AG04449 (cell line): ENCODE data around the gene CES2.
"Not testable (repeated sequence)": the region's sequence is repeated elsewhere in the genome, so short reads cannot be mapped to it uniquely, and the experiment has no call there.

Experiments
- CTCF ChIA-PET: fragments of 350-600 bp; formaldehyde crosslinking; extraction: SDS; loops from one replicate; lab custom pipeline; 2021; ENCODE audit warnings: antibody characterized with exemption; lab: Yijun Ruan, JAX
- POLR2A ChIA-PET: fragments of 400-600, 350-600 bp; formaldehyde crosslinking; extraction: SDS; loops from one replicate; lab custom pipeline; 2020; ENCODE audit warnings: antibody characterized with exemption, inconsistent platforms; lab: Yijun Ruan, JAX
- DNase-seq: peaks from one replicate; pipeline ENCODE4 v3.0.0-alpha.2; 2010; ENCODE audit warnings: low read depth, low spot score
- H3K4me3 ChIP-seq: 2 replicates; pipeline ENCODE4 v1.5.1; 2011; ENCODE audit warnings: low read depth, mild to moderate bottlenecking, control low read depth, low read length
- CTCF ChIP-seq: IDR thresholded peaks from one replicate; pipeline ENCODE4 v1.5.1; 2011; ENCODE audit warnings: mild to moderate bottlenecking, moderate library complexity, low read length, control low read depth, inconsistent platforms; ENCODE audit not compliant: insufficient read depth; ENCODE audit errors: missing control alignments

Gene CES2

GRCh38 chr16:66933776-66934137, 1.6 kb upstream of the CES2 start:
- CTCF ChIA-PET, result interaction anchor here (0.6 to 2.4 kb wide), 4 partner anchors 9 to 38 kb away, joined by 3 to 16 read pairs (median 4); no protein-coding TSS in a partner anchor
- H3K4me3 ChIP-seq, result peak overlapping the region; percentile 97
- no peak for TF ChIP-seq CTCF
- DNase-seq, result no peak
- POLR2A ChIA-PET, result no interaction called here

GRCh38 chr16:66934138-66934838, 1.0 kb upstream of the CES2 start, which contains the start of gene CIAO2B:
Gene CIAO2B (minus strand): TSS chr16:66934402. CDS start chr16:66934364, 38 bp downstream.
- no peak for TF ChIP-seq CTCF
- DNase-seq, result no peak
- ChIA-PET CTCF (interaction anchor here (1.0 to 2.4 kb wide), 4 partner anchors 9 to 39 kb away, joined by 3 to 16 read pairs (median 4); no protein-coding TSS in a partner anchor), POLR2A (interaction anchor here (0.6 kb wide), 1 partner anchor 39 kb away, joined by 3 read pairs; no protein-coding TSS in a partner anchor)
- H3K4me3 ChIP-seq, result peak within 1 kb of the TSS; percentile 97

- not testable (repeated sequence) for DNase-seq
- CTCF ChIA-PET, result interaction anchor here (1.0 to 2.4 kb wide), 3 partner anchors 8 to 40 kb away, joined by 3 to 16 read pairs (median 6); no protein-coding TSS in a partner anchor
- POLR2A ChIA-PET, result interaction anchor here (0.6 kb wide), 1 partner anchor 40 kb away, joined by 3 read pairs; no protein-coding TSS in a partner anchor
- peak overlapping the region; percentile 97 for H3K4me3 ChIP-seq
These were observed 440 bp upstream of the CES2 start for GRCh38 chr16:66934839-66935313.

- DNase-seq, result no peak
- H3K4me3 ChIP-seq, result peak overlapping the region; percentile 97
- no peak for TF ChIP-seq CTCF
- POLR2A ChIA-PET, result no interaction called here
- CTCF ChIA-PET, result interaction anchor here (0.8 to 1.6 kb wide), 5 partner anchors 9 to 46 kb away, joined by 3 to 10 read pairs (median 3); no protein-coding TSS in a partner anchor
These were observed 1.1 kb downstream of the CES2 start for GRCh38 chr16:66936462-66936861.

GRCh38 chr16:66936889-66937554, 1.7 kb downstream of the CES2 start:
- no peak for DNase-seq
- POLR2A ChIA-PET, result no interaction called here
- CTCF ChIA-PET, result interaction anchor here (0.8 to 1.7 kb wide), 6 partner anchors 9 to 46 kb away, joined by 3 to 10 read pairs (median 4); no protein-coding TSS in a partner anchor
- no peak overlapping the region for H3K4me3 ChIP-seq
- TF ChIP-seq CTCF, result no peak

GRCh38 chr16:66937725-66938337, 2.5 kb downstream of the CES2 start:
- CTCF ChIA-PET, result interaction anchor here (1.1 to 1.7 kb wide), 3 partner anchors 10 to 247 kb away, joined by 3 to 7 read pairs (median 3); no protein-coding TSS in a partner anchor
- no peak overlapping the region for H3K4me3 ChIP-seq
- no peak for DNase-seq
- POLR2A ChIA-PET, result no interaction called here
- no peak for TF ChIP-seq CTCF
